Measurements from ENCODE around the gene SMIM41.

- TF ChIP-seq CTCF (conservative IDR thresholded peaks at IDR 0.05; ENCODE audit: low read depth, low read length): no peak
- no peak for TF ChIP-seq EZH2phosphoT487 (IDR thresholded peaks at IDR 0.05; ENCODE audit: borderline replicate concordance, low read length)
Measured at GRCh38 chr12:52054231-52054832, 25.2 kb upstream of the SMIM41 start.

Measured in PC-3 (cell line).